Activated T-cell treated with anti-CD3 and anti-CD28 coated beads for 4 hours (primary cell): Measurements from ENCODE around the gene MAPK6.
"Not testable (repeated sequence)": the region's sequence is repeated elsewhere in the genome, so short reads cannot be mapped to it uniquely, and the experiment has no call there.

Source experiments
- DNase-seq: peaks from one replicate; pipeline ENCODE4 v3.0.0-alpha.2; 2020

Gene MAPK6

DNA sequence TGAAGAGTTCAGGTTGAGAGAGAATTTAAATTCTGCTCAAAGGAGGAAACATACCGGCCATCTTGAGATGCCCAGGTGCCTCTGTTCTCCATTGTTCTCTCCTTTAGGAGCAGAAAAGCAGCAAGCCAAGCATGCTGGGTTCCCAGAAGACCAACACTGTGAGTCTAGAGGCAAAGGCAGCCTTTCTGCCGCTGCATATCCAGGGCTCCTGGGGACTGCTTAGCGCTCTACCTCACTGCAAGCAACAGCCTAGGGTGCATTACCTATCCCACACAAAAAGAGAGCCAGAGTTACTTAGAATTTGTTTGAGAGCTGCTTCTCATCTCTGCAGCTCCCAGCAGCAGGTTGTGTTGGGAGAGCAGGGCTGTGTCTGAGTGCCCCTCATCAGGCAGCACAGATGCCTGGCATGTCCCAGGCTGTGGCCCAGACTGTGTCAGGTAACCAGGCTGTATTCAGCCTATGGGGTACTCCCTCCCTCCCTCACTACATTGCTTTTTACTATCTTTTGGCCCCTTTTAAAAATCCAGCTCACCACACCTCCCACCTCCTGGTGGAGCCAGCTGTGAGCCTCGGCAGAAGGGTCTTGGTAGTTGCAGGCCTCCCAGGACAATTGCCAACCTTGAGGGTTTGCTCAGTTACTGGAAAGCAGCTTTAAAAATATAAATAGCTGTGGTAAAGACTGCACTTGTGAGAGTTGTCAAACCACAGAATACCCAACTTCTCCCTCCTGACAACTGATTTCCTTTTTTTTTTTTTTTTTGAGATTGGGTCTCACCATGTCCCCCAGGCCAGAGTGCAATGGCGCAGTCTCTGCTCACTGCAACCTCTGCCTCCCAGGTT is 63.4 kb downstream of the MAPK6 start:
- DNase-seq: no peak

DNA sequence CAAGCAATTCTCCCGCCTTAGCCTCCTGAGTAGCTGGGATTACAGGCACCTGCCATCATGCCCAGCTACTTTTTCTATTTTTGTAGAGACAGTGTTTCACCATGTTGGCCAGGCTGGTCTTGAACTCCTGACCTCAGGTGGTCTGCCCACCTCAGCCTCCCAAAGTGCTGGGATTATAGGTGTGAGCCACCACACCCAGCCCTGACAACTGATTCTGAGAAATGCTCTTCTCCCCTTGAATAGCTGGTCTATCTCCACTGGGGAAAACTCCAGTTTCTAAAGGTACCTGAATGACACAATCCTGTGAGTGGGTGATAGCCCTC is 64.0 kb downstream of the MAPK6 start:
- not testable (repeated sequence) for DNase-seq

DNA sequence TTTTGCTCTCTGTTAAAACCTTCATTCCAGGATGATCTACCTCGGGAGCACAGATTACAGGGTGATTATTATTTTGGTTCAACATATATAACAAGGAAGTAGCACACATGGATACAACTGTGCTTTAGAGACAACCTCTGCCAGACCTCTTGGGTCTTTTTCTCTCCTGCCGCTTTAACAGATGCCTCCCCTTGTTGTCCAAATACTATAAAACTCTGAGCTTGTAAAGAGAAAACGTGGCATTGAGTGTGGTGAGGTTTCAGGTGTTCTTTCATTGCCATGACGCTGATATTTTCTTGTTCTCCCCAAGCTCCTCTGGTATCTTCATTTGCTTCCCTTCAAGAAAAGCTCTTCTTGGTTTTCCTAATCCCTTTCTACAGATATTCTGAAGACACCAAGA is 64.6 kb downstream of the MAPK6 start:
- no peak for DNase-seq

DNA sequence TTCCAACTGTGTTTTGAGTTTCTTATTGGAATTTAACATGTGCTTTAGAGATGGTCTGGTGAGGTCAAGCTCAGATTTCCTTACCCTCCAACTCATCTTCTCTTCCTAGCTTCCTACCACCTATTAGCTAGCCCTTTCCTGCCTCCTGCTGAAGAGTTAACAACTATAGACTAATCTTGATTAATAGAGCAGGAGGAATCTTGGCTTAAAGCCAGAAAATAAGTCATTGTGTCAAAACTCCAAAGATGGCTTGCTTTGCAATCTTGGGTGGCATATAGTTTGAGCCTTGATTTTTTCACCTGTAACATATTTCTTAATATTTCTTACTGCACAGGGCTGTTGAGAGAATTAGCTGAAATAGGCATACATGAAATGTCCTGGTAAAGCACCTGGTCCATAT is 66.3 kb downstream of the MAPK6 start:
- DNase-seq: no peak

DNA sequence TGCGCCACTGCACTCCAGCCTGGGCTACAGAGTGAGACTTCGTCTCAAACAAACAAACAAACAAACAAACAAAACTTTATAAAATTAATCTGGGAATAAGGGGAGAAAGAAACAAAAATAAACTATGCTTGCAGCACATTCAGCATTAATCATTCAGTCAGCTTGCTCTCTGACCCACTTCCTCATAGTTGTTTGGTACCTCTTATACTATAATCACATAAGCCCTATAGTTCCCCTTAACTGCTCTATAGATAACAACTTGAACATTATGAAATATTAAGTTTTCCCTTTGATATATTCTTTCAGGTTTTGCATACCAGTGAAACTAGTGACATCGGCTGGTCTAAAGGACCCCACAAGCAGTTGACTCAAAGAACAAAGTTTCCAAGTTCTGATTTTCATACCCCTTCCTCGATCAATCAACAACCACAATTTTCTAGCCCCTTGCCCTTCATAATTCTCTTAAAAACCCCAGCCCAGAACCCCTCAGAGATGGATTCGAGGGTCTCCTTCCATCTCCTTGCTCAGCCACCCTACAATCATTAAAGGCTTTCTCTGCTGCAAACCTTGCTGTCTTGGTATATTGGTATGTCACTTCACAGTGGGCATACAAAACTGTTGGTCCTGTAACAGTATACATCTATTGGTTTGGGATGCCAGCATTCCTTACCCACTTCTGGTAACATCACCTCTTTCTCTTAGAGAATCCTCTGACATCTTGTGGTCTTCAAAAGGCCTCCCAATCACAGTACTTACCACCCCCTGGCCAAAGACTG is 67.2 kb downstream of the MAPK6 start:
- DNase-seq: no peak

DNA sequence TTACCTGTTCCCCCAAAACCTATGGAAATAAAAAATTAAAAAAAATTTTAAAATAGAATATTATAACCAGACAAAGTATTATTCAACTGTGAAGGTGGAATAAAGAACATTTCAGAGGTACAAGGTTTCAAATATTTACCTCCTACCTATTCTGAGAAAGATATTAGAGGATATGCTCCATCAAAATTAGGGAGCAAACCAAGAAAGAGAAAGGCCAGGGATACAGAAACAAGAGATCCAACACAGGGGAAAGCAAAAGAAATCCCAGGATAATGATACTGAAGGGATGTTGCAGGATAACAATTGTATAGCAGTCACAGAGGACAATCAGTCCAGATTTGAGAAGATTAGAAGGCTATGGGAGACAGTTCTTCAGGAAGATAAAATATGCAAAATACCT is 71.2 kb downstream of the MAPK6 start:
- DNase-seq: no peak

DNA sequence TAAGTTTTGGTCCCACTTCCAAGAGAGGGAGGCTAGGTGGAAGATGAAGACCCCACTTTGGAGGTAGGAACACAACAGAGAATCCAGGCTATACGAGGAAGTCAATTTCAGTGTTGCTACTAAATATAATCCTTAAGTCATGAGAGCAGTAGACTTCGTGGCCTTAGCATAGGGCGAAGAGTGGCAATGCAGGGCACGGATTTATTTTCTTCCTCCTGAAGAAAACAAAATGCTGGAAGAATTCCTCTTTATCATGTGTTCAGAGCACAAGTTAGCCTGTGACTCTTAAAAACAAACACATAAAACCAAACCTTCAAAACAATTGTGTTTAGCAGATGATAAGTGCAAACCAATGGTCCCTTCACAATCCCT is 74.1 kb downstream of the MAPK6 start:
- DNase-seq: no peak

DNA sequence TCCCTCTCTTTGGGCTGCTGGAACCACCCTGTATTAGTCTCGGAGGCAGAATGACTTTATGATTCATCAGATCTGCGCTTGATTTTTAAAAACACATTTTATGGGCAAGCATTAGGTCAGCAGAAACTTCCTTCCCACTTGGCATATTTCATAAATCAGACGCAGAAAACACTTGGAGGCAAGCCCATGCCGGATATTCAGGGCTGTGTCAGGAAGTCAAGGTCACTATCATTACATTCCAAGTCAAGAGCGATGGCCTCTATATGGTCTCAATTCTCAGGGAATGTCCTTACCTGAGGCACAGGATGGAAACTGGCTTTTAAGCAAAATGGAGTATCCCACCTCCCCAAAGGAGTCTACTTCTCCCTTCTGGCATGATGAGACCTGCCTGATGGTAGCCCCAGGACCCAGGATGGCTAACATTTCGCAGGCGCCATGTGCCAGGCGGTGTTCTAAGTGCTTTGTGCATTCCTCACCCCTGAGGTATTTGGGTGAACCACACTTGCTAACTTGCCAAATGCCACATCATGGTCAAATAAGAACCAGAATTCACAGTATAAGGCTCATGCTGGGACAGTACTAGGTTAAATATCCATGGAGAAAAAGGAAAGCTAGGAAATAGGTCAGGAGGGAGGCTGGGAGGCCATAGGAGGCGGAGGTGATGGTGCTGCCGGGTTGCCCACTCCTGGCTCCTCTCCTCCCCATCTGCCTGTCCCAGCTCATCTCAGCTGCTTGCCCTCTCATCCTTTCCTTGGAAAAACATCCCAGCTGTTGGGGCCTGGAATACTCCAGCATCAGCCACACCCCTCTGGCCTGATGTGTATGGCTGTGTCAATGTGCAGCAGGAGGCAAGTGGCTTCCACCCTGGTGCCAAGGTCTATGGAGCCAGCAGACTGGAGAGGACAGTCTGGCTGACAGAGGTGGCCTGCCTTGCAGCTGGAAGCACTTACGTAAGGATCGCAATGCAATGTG is 74.8 kb downstream of the MAPK6 start:
- DNase-seq: no peak

DNA sequence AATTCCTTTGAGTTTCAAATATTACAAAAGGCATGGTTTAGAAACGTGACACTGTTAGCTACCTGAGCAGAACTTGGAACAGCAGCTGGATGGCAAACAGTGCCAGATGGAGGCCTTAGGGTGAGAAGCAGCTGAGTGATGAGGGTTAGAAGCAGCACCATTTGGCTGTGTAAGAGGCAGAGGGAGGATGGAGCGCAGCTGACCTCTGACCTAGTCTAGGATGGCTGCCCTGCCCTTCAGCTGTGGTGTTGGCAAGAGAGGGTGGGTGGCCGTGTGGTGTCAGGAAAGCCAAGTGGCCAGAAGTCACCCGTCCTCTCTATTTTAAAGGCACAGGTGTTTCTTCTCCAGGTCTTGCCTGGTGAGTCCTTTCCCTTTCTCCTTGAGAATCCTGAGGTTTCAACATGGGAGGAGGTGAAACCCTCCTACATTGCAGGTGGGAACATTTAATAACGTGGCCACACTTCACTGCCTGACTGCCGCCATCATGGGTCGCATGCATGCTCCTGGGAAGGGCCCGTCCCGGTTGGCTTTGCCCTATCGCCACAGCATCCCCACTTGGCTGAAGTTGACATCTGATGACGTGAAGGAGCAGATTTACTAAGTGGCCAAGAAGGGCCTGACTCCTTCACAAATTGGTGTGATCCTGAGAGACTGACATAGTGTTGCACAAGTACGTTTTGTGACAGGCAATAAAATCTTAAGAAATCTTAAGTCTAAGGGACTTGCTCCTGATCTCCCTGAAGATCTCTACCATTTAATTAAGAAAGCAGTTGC is 76.0 kb downstream of the MAPK6 start:
- no peak for DNase-seq

DNA sequence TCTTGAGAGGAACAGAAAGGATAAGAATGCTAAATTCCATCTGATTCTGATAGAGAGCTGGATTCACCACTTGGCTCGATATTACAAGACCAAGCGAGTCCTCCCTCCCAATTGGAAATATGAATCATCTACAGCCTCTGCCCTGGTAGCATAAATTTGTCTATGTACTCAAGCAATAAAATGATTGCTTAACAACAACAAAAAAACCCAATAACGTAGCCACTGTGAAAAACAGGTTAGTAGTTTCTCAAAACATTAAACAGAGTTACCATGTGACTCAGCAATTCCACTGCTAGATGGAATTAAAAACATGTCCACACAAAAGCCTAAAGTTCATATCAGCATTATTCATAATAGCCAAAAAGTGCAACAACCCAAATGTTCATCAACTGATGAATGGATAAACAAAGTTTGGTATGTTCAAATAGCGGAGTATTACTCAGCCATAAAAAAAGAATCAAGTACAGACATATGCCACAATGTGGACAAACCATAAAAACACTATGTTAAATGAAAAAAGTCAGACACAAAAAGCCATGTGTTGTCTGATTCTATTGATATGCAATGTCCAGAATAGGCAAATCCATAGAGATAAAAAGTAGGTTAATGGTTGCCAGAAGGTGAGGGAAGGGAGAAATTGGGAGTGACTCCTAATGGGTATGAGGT is 76.7 kb downstream of the MAPK6 start:
- no peak for DNase-seq

DNA sequence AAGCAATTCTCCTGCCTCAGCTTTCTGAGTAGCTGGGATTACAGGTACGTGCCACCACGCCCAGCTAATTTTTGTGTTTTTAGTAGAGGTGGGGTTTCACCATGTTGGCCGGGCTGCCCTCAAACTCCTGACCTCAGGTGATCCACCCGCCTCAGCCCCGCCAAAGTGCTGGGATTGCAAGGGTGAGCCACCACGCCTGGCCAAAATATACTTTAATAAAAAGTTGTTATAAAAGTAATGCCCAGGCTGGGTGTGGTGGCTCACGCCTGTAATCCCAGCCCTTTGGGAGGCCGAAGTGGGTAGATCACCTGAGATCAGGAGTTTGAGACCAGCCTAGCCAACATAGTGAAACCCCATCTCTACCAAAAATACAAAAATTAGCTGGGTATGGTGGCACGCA is 77.5 kb downstream of the MAPK6 start:
- DNase-seq: not testable (repeated sequence)

DNA sequence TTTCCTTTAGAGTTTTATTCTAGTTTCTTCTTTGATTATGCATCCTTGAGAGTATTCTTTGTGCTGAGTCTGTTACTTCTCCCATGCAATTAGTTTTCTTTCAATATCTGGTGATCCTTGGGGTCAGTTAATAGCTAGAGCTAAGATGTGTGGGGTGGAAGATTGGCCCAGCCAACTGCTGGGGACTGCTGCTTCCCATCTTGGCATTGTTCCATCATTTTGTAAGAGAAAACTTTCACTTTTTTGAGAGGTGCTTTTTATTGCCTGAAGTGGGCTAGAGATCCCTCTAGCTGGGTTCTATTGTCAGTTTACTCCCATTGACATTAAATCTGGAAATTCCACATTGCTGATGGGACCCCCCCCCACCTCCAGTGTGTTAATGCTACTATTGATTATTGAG is 78.2 kb downstream of the MAPK6 start:
- no peak for DNase-seq

DNA sequence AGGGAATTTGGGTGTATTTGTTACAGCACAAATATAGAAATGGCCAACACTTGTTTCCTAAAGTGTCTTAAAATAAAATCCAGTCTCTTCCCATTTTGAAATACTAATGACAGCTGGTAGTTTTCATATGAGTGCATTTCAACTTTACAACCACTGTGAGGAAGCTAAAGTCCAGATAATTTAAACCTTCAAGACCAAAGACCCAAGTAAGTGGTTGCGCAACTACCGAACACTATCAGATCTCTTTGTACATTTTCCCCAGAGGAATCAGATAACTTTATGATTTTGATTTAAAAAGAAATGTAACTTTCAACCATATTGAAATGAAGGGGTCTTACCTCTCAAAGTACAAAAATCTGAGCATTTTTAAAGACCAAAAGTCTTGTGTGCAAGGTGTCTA is 79.3 kb downstream of the MAPK6 start:
- DNase-seq: no peak

DNA sequence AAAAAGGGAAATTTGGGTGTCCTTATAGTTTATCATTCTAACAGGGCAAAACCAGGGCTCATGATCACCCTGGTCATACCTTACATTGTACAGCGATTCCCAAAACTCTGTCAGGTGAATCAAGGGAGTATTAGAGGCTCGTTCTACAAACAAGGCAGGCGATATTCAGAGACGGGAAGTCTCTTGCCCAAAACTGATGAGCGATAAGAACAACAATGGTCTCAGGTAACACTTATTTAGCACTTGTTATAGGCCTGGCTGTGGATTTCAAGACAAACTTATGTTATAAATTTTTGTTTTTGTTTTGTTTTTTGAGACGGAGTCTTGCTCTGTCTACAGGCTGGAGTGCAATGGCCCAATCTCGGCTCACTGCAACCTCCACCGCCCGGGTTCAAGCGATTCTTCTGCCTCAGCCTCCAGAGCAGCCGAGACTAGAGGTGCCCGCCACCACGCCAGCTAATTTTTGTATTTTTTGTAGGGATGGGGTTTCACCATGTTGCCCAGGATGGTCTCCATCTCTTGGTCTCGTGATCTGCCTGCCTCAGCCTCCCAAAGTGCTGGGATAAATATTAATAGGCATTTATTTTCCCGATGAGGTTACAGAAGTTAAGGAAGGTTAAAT is 80.7 kb downstream of the MAPK6 start:
- DNase-seq: no peak

DNA sequence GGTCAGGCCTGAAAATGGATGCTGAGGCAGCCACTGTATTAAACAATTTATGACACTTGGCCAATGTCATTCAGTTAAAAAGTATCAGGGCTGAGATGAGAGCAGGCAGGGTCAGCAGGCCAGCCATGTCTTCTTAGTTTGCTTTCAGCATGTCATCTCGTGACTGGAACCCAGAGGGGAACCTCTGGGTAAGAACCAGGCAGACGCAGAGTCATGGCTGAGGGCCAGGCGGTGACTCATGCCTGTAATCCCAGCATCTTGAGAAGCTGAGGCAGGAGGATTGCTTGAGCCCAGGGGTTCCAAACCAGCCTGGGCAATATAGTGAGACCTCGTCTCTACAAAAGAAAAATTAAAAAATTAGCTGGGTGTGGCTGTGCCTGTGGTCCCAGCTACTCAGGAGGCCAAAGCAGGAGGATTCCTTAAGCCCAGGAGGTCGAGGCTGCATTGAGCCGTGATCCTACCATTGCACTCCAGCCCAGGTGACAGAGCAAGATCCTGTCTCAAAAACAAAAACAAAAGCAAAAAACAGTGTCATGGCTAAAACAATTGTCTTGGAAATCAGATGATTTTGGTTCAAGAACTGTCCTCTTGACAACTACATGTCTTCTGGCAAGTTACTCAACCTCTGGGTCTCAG is 81.9 kb downstream of the MAPK6 start:
- no peak for DNase-seq

DNA sequence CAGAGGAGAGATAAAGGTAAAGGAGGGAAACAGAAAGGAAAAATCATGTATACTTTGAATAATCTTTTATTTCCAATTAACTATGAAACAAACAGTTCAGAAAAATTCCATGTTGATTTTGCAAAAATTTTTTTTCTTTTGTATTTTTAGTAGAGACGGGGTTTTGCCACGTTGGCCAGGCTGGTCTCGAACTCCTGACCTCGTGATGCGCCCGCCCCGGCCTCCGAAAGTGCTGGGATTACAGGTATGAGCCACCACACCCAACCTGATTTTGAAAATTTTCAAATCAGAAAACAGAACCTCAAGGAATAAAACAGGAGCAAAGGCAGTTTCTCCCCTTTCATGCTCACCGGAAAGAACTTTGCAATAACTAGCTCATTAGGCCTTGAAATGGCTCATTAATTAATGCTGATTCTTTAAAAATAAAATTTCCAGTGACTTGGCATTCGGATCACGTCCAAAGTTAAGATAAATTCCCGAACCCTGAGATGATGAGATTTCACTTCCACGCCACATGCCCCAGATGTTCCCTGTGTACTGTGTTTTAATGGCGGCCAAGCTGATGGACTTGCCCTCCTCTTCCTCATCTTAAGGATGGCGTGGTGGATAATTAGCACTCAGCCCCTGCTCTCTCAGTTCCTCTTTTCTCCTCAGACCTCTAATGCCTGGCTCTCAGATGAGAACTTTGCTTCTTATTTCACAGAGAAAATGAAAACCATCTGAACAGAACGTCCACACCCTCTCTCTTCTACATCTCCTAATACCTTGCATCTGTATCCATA is 82.7 kb downstream of the MAPK6 start:
- DNase-seq: no peak

DNA sequence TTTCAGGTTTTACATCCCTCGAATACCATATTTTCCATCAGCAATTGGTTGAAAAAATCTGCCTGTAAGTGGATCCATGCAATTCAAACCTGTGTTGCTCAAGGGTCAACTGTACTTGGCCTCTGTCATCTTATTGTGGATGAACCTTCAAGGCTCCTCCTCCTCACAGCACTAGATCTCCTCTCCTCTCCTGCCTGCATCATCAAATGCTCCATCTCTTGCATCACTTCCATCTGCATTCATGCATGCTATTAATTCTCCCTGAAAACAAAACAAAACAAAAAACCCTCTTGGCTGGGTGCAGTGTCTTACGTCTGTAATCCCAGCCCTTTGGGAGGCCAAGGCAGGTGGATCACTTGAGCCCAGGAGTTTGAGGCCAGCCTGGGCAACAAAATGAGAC is 83.4 kb downstream of the MAPK6 start:
- no peak for DNase-seq

DNA sequence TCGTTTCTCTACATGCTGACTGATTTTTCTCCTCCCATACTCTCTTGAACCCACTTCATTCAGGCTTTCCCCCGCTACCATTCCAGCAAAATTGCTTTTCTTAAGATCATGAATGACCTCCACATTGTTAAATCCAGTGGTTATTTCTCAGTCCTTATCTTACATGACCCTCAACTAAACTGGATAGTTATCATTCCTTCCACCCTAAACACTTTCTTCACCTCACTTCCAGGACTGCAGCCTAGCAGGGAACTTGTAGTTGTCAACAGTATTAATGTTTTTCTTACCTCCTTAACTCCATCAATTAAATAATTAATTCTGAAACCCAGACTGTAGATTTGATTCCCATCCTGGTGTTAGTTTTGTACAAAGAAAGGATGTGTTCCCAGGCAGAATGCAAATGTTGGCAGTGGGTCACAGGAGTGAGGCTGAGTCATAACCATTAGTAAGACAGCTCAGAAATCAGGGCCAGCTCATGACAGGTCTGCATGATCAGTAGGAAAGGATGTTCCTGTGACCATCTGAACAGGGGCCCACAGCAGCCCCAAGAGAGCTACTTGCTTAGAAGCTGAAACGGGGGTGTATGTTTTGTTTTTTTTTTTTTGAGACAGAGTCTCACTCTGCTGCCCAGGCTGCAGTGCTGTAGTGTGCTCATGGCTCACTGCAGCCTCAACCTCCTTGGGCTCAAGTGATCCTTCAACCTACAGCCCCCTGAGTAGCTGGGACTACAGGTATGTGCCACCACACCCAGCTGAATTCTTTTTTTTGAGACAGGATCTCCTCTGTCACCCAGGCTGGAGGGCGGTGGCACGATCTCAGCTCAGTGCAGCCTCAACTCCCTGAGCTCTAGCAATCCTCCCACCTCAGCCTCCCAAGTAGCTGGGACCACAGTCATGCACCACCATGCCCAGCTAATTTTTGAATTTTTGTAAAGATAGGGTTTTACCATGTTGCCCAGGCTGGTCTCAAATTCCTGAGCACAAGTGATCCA is 84.5 kb downstream of the MAPK6 start:
- DNase-seq: no peak

DNA sequence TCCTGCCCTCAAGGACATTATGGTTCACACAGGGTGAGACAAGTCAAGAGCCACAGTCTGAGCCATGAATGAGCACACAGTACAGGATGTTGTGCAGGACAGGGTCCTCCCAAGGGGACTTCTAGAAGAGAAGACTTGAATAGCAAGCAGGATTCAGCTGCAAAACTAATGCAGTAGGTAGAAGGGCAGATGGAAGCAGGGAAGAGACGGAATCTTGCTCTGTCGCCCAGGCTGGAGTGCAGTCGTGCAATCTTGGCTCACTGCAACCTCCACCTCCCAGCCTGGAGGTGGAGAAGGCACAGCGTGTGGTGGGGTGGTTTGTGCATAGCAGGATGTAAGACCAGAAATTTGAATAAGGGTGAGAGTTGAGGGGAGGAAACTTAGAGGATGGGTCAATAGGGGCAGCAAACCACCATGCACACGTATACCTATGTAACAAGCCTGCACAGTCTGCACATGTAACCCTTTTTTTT is 85.5 kb downstream of the MAPK6 start:
- DNase-seq: no peak
